ENCODE measurements around the gene SRCIN1. TPM values are rescaled to one million over a fixed set of nuclear protein-coding genes. Genes with fewer than 3 reads are reported as not detected.

The SRCIN1 gene
- total RNA-seq, 1 donor from 2014 or later, result 6.6 TPM

GRCh38 chr17:38549285-38549684 lies 56.5 kb downstream of the SRCIN1 start:
- ATAC-seq (no peak), DNase-seq (no peak)
- H3K36me3 ChIP-seq, result no peaks in the 10 kb centered on the region
- no peaks in the 10 kb centered on the region for H3K9me3 ChIP-seq
- no peak overlapping the region for H3K4me3 ChIP-seq
- intact Hi-C loops (cut with DNase I), result no loop called here
- no peak for TF ChIP-seq CTCF (IDR thresholded peaks at IDR 0.05)
- H3K27ac ChIP-seq, result no peak overlapping the region
- H3K4me1 ChIP-seq, result no peaks in the 10 kb centered on the region
- peaks cover 29% of the 10 kb centered on the region for H3K27me3 ChIP-seq (ENCODE audit: low read depth)

DNA sequence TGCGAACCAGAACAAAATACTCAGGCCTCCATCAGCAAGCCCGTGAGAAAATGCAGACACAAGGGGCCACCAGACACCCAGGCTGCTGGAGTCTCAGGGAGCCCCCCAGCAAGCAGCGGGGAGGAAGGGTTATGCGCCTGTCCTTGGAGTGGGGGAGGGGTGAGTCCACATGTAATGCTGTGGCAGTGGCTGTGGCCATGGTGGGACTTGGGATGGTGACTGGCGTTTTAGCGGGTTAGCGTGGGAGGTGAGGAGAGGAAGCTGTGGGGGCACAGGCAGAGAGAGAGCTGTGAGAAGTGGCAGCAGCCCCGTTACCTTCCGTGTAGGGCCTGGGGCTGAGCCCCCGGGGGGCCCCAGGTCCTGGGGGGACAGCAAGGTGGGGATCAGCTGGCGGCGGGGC lies 58.3 kb downstream of the SRCIN1 start:
- H3K27ac ChIP-seq, result no peak overlapping the region
- H3K4me1 ChIP-seq, result no peaks in the 10 kb centered on the region
- H3K36me3 ChIP-seq, result no peaks in the 10 kb centered on the region
- TF ChIP-seq CTCF (IDR thresholded peaks at IDR 0.05), result no peak
- peaks cover 31% of the 10 kb centered on the region for H3K27me3 ChIP-seq (ENCODE audit: low read depth)
- intact Hi-C loops (cut with DNase I), result no loop called here
- H3K9me3 ChIP-seq, result no peaks in the 10 kb centered on the region
- H3K4me3 ChIP-seq, result no peak overlapping the region
- ATAC-seq (no peak), DNase-seq (no peak)

GRCh38 chr17:38546396-38546795 lies 59.4 kb downstream of the SRCIN1 start:
- Histone ChIP-seq H3K4me3 (no peak overlapping the region), H3K36me3 (no peaks in the 10 kb centered on the region), H3K27ac (no peak overlapping the region), H3K9me3 (no peaks in the 10 kb centered on the region), H3K27me3 (ENCODE audit: low read depth) (peaks cover 26% of the 10 kb centered on the region), H3K4me1 (no peaks in the 10 kb centered on the region)
- no peak for TF ChIP-seq CTCF (IDR thresholded peaks at IDR 0.05)
- DNase-seq, result no peak
- ATAC-seq, result no peak
- intact Hi-C loops (cut with DNase I), result no loop called here

GRCh38 chr17:38545531-38546225 lies 60.1 kb downstream of the SRCIN1 start:
- Histone ChIP-seq H3K36me3 (no peaks in the 10 kb centered on the region), H3K4me3 (no peak overlapping the region), H3K27me3 (ENCODE audit: low read depth) (peaks cover 26% of the 10 kb centered on the region), H3K9me3 (no peaks in the 10 kb centered on the region), H3K4me1 (no peaks in the 10 kb centered on the region), H3K27ac (no peak overlapping the region)
- no peak for ATAC-seq
- no peak for DNase-seq
- TF ChIP-seq CTCF (IDR thresholded peaks at IDR 0.05), result no peak
- intact Hi-C loops (cut with DNase I), result no loop called here

GRCh38 chr17:38544839-38545209 lies 60.9 kb downstream of the SRCIN1 start:
- ATAC-seq, result no peak
- no peaks in the 10 kb centered on the region for H3K36me3 ChIP-seq
- TF ChIP-seq CTCF (IDR thresholded peaks at IDR 0.05), result no peak
- H3K27ac ChIP-seq, result no peak overlapping the region
- no peaks in the 10 kb centered on the region for H3K4me1 ChIP-seq
- H3K27me3 ChIP-seq (ENCODE audit: low read depth), result peaks cover 26% of the 10 kb centered on the region
- no peak overlapping the region for H3K4me3 ChIP-seq
- DNase-seq, result peak; percentile 24
- intact Hi-C loops (cut with DNase I), result no loop called here
- no peaks in the 10 kb centered on the region for H3K9me3 ChIP-seq
